ENCODE data around the gene TBATA.
A peak's percentile ranks its signal among the peaks of the same experiment; 100 is the strongest.

Gene TBATA

DNA sequence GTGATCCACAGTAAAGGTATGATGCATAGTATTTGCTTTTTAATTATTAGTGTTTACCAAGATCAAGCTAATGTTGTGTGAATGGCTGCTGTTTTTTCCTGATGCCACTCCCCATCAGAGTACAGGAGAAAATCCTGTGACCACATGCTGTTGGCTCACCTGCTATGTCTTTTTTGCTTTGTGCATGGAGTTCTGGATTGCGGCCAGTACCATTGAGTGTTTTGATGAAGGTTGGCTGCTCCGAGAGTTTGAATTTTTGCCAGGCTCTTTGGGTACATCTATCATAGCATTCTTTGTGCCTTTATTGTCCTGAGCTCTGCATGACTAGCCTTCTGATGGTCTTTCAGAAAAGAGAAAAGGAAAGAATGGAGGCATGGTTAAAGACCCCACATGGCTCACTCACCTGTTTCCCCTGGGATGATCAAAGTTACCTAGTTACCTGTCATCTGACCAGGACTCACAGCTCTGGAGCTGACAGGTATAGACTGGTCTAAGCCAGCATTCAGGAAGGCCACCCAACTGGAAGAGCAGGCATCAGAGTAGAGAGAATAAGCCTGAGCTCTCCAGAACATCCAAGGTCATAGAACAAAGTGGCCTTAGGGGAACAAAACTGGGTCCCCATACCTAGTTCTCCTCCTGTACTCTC lies 18.7 kb upstream of the TBATA start:
- Histone ChIP-seq H3K9me3 (ENCODE audit: low read depth, low read length) (no peaks in the 10 kb centered on the region), H3K9ac (ENCODE audit: insufficient read length) (no peak overlapping the region), H3K36me3 (ENCODE audit: insufficient read depth, low read length) (no peaks in the 10 kb centered on the region), H3K27ac (no peak overlapping the region), H3K4me3 (no peak overlapping the region)
- TF ChIP-seq EZH2 (IDR thresholded peaks at IDR 0.05): no peak
- no peak for TF ChIP-seq FOXP2 (optimal IDR thresholded peaks at IDR 0.05; ENCODE audit: control extremely low read depth, extremely low read length, insufficient read depth)
- no peak for DNase-seq (ENCODE audit: low read depth, low spot score)

DNA sequence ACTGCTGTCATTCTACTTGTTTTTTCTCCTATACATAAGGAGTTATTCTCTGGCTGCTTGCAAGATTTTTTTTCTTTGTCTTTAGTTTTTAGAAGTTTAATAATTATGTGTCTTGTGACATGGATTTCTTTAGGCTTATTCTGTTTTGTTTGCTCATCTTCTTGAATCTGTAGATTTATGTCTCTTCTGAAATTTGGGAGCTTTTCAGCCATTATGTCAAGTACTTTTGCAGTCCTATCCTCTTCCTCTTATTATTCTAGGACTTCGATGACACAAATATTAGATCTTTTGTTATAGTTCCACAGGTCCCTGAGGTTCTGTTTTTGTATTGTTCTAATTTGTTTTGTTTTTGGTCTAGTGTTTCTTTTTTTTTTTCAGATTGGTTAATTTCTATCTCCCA lies 16.7 kb upstream of the TBATA start:
- Histone ChIP-seq H3K9me3 (ENCODE audit: low read depth, low read length) (no peaks in the 10 kb centered on the region), H3K36me3 (ENCODE audit: insufficient read depth, low read length) (no peaks in the 10 kb centered on the region), H3K27ac (no peak overlapping the region), H3K9ac (ENCODE audit: insufficient read length) (no peak overlapping the region), H3K4me3 (no peak overlapping the region)
- TF ChIP-seq POLR2AphosphoS5 (IDR thresholded peaks at IDR 0.05; ENCODE audit: borderline replicate concordance, low read depth, low read length) (no peak), EZH2 (IDR thresholded peaks at IDR 0.05) (no peak), FOXP2 (optimal IDR thresholded peaks at IDR 0.05; ENCODE audit: control extremely low read depth, extremely low read length, insufficient read depth) (no peak)
- DNase-seq (ENCODE audit: low read depth, low spot score): no peak

DNA sequence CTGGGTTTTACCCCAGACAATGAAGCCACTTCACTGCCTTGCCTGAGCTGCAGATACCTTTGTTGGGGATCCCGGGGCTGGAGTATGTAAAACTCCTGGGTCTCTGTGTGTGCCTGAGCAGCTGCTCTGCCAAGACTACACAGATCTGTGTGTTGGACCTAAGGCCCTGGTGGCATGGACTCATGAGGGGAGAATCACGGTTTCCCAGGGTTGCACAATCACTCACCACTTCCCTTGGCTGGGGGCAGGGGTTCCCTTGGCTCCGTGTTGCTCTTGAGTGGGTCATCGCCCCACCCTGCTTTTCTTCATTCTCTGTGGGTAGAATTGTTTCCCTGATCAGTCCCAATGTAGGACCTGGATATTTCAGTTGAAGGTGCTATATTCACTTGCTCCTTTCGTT lies 13.9 kb upstream of the TBATA start:
- no peak for TF ChIP-seq POLR2AphosphoS5 (IDR thresholded peaks at IDR 0.05; ENCODE audit: borderline replicate concordance, low read depth, low read length)
- no peak for TF ChIP-seq EZH2 (IDR thresholded peaks at IDR 0.05)
- H3K36me3 ChIP-seq (ENCODE audit: insufficient read depth, low read length): no peaks in the 10 kb centered on the region
- H3K9me3 ChIP-seq (ENCODE audit: low read depth, low read length): no peaks in the 10 kb centered on the region
- no peak overlapping the region for H3K4me3 ChIP-seq
- DNase-seq (ENCODE audit: low read depth, low spot score): no peak
- no peak overlapping the region for H3K9ac ChIP-seq (ENCODE audit: insufficient read length)
- no peak overlapping the region for H3K27ac ChIP-seq

DNA sequence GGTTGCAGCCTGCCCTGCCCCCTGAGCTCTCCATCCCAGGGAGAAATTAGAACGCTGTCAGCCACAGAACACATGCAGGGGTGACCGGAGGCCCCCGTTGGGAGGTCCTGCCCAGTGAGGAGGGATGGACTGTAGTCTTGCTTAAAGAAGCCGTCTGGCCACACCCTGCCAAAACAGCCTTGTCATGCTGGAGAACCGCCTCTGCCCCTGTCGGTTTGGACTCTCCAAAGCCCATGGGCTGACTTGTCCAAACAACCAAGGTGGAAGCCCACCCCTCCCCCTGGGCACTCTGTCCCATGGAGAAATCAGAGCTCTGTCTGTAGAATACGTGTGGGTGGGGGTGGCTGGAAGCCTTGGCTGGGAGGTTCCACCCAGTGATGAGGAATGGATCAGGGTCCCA lies 12.7 kb upstream of the TBATA start:
- no peak overlapping the region for H3K27ac ChIP-seq
- H3K4me3 ChIP-seq: no peak overlapping the region
- no peak overlapping the region for H3K9ac ChIP-seq (ENCODE audit: insufficient read length)
- no peak for DNase-seq (ENCODE audit: low read depth, low spot score)
- no peak for TF ChIP-seq EZH2 (IDR thresholded peaks at IDR 0.05)
- no peak for TF ChIP-seq FOXP2 (optimal IDR thresholded peaks at IDR 0.05; ENCODE audit: control extremely low read depth, extremely low read length, insufficient read depth)
- no peak for TF ChIP-seq POLR2AphosphoS5 (IDR thresholded peaks at IDR 0.05; ENCODE audit: borderline replicate concordance, low read depth, low read length)
- H3K9me3 ChIP-seq (ENCODE audit: low read depth, low read length): no peaks in the 10 kb centered on the region
- H3K36me3 ChIP-seq (ENCODE audit: insufficient read depth, low read length): no peaks in the 10 kb centered on the region

DNA sequence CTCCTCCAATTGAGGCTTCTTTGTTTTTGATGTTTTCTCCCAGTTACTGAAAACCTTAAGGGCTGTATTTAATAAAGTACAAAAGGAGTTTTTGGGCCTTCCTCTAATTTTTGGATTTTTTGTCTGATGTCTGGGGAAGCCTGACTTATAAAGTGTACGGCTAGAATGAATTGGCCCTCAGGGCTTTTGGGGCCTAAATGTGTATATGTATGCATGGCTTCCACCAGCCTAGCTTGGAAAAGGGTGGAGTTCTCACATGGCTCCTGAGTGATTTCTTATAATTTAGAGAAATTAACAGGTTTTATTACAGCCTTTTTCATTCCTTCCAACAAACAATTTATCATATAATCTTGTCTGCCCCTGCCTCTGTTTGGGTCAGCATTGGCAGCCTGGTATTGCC lies 10.4 kb upstream of the TBATA start:
- no peak for DNase-seq (ENCODE audit: low read depth, low spot score)
- Histone ChIP-seq H3K9ac (ENCODE audit: insufficient read length) (no peak overlapping the region), H3K36me3 (ENCODE audit: insufficient read depth, low read length) (no peaks in the 10 kb centered on the region), H3K4me3 (no peak overlapping the region), H3K9me3 (ENCODE audit: low read depth, low read length) (no peaks in the 10 kb centered on the region), H3K27ac (no peak overlapping the region)
- TF ChIP-seq POLR2AphosphoS5 (IDR thresholded peaks at IDR 0.05; ENCODE audit: borderline replicate concordance, low read depth, low read length): no peak
- no peak for TF ChIP-seq EZH2 (IDR thresholded peaks at IDR 0.05)
- no peak for TF ChIP-seq FOXP2 (optimal IDR thresholded peaks at IDR 0.05; ENCODE audit: control extremely low read depth, extremely low read length, insufficient read depth)

DNA sequence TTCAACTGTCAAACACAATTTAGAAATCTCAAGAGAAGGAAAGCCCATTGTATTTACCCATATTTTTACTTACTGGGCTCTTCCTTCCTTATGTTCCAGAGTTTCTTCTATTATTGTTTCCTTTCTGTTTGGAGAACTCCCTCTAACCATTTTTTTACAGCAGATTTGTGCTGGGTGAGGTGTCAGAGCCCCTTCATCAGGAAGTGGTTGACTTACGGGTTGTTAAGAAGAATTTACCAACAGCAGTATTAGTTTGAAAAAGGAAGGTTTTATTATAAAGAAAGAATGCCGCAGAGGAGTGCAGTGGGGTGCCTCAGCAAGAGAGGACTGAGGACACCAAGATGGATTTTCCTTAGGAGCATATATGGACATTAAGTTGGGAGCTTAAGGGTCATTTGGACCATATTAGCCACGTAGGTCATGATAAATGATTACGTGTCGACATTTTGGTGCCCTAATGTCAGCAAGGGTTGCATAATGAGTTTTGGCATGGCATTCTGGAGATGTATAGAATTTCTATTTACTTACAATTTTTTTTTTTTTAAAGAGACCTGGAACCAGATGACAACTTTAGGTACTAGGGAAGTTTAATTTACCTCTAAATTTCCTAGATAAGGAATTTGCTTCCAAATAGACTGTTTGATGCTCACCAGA lies 6.3 kb upstream of the TBATA start:
- DNase-seq (ENCODE audit: low read depth, low spot score): no peak
- no peaks in the 10 kb centered on the region for H3K9me3 ChIP-seq (ENCODE audit: low read depth, low read length)
- no peak overlapping the region for H3K9ac ChIP-seq (ENCODE audit: insufficient read length)
- no peaks in the 10 kb centered on the region for H3K36me3 ChIP-seq (ENCODE audit: insufficient read depth, low read length)
- TF ChIP-seq POLR2AphosphoS5 (IDR thresholded peaks at IDR 0.05; ENCODE audit: borderline replicate concordance, low read depth, low read length) (no peak), FOXP2 (optimal IDR thresholded peaks at IDR 0.05; ENCODE audit: control extremely low read depth, extremely low read length, insufficient read depth) (no peak), EZH2 (IDR thresholded peaks at IDR 0.05) (no peak)
- peak overlapping the region; percentile 60; the same call in 1 of the 2 replicates for H3K27ac ChIP-seq
- H3K4me3 ChIP-seq: no peak overlapping the region

DNA sequence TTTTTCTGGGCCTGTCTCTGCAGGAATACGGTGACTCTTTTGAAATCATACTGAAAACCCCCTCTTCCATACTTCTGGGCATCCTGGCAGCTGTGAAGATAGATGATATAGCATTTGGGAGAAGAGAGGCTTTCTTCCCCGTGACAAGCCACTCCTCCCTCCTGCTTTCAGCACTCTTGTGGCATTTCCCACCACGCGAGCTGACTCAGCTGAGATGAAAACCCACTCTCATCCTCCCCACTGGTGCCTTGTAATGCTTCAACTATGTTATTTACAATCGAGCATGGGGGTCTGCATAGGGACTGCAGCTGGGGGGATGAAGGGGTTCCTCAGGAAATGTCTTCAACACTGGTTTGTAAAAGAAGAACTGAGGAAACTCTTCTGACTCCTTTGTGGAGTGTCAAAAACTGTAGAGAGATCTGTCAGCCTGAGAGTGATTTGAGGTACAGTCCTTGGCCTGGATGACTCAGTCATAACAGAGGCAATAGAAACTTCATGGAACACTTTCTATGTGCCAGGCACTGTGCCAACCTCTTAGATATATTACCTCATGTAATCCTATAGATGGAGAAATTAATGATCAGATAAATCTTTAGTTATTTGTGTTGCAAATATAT lies 1.7 kb upstream of the TBATA start:
- Histone ChIP-seq H3K36me3 (ENCODE audit: insufficient read depth, low read length) (no peaks in the 10 kb centered on the region), H3K27ac (no peak overlapping the region), H3K9ac (ENCODE audit: insufficient read length) (no peak overlapping the region), H3K9me3 (ENCODE audit: low read depth, low read length) (no peaks in the 10 kb centered on the region), H3K4me3 (no peak overlapping the region)
- no peak for TF ChIP-seq FOXP2 (optimal IDR thresholded peaks at IDR 0.05; ENCODE audit: control extremely low read depth, extremely low read length, insufficient read depth)
- TF ChIP-seq POLR2AphosphoS5 (IDR thresholded peaks at IDR 0.05; ENCODE audit: borderline replicate concordance, low read depth, low read length): no peak
- DNase-seq (ENCODE audit: low read depth, low spot score): no peak

DNA sequence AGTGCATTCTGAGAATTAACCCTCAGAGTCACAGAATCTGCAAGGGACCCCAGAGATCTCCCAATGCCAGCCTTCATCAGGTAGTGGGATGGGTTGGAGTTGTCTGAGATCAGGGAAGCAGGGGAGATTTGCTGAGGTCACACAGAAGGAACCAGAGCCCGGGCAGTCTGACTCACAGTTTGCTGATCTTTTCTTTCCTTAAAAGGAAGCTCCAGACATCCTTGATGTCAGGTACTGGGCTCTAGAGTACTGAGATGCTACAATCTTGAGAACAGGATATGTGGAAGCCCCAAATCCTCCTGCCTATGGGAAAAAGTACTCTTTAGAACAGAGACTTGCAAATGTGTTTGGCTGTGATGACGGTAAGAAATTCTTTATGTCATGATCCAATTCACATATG lies 706 bp downstream of the TBATA start:
- no peak overlapping the region for H3K4me3 ChIP-seq
- DNase-seq (ENCODE audit: low read depth, low spot score): no peak
- H3K27ac ChIP-seq: no peak overlapping the region
- TF ChIP-seq EZH2 (IDR thresholded peaks at IDR 0.05): no peak
- TF ChIP-seq FOXP2 (optimal IDR thresholded peaks at IDR 0.05; ENCODE audit: control extremely low read depth, extremely low read length, insufficient read depth): no peak
- no peak for TF ChIP-seq POLR2AphosphoS5 (IDR thresholded peaks at IDR 0.05; ENCODE audit: borderline replicate concordance, low read depth, low read length)
- H3K36me3 ChIP-seq (ENCODE audit: insufficient read depth, low read length): no peaks in the 10 kb centered on the region
- H3K9ac ChIP-seq (ENCODE audit: insufficient read length): no peak overlapping the region
- H3K9me3 ChIP-seq (ENCODE audit: low read depth, low read length): no peaks in the 10 kb centered on the region
